GM23338 (cell line): Measurements from ENCODE around the gene TUBB3.

Experiments used
- EZH2 ChIP-seq: fragments of 200-600 bp; sonication (generic); IDR thresholded peaks from one replicate; pipeline ENCODE4 v1.8.0; 2017; ENCODE audit warnings: antibody characterized with exemption, mild to moderate bottlenecking, low read depth; ENCODE audit not compliant: unreplicated experiment
- POLR2AphosphoS5 ChIP-seq: IDR thresholded peaks from 2 replicates; pipeline ENCODE4 v1.6.1; 2016; ENCODE audit warnings: antibody characterized with exemption, low read depth
- STAT1 ChIP-seq: IDR thresholded peaks from one replicate; pipeline ENCODE4 v1.6.1; 2016; ENCODE audit warnings: antibody characterized with exemption; ENCODE audit not compliant: unreplicated experiment
- TF ChIP-seq, protein P1 (sequence below), 2 experiments: fragments of 200-600 bp in 1 of 2; sonication (generic) in 1 of 2; conservative IDR thresholded peaks; 2 replicates each; pipeline versions ENCODE4 v1.5.1 to v1.6.1; 2016 to 2017; ENCODE audit warnings: antibody characterized with exemption in 2 of 2, low read depth in 2 of 2, mild to moderate bottlenecking in 2 of 2, moderate library complexity in 1 of 2
- TF ChIP-seq, protein P2 (sequence below): IDR thresholded peaks from one replicate; pipeline ENCODE4 v1.6.1; 2018; ENCODE audit warnings: antibody characterized with exemption; ENCODE audit not compliant: unreplicated experiment
- TF ChIP-seq, protein P3 (sequence below): fragments of 250-450 bp; sonication (Bioruptor Pico); IDR thresholded peaks from 2 replicates; pipeline ENCODE4 v1.5.0; 2020; ENCODE audit warnings: mild to moderate bottlenecking, moderate library complexity

DNA sequence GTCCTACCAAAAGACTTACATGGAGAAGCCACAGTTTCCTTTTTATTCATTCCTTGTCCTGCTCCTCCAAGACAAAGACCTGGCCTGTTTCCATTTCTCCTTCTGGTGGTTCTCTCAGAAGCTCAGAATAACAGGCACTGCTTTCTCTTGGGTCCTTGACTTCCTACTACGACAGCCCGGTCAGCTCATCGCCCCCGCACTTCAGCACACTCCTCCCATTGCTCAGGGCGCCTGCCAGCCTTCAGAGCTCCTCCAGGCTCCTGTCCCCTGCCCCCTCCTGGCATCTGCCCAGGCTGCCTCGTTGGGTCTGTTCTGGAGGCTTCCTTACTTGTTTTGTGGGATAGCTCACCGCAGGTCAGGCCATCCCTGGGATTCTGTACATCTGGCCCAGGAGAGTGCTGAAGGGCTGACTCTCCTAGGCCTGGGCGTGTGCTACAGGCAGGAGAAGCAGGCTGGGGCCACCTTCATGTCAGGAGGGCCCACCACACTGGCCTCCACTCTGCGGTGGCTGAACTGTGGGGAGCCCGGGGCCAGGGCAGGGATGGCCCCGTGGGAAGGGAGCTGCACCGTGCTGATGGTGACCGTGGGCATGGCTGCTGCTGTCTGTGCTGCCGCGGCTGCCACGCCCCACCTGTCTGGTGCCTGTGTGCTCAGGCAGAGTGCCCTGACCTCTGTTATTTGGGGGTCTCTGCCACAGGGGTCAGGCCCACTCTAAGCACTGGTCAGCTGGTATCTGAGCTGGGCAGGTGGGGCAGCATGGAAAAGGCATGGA, 32.1 kb upstream of the TUBB3 start:
- TF ChIP-seq, protein P1, sequence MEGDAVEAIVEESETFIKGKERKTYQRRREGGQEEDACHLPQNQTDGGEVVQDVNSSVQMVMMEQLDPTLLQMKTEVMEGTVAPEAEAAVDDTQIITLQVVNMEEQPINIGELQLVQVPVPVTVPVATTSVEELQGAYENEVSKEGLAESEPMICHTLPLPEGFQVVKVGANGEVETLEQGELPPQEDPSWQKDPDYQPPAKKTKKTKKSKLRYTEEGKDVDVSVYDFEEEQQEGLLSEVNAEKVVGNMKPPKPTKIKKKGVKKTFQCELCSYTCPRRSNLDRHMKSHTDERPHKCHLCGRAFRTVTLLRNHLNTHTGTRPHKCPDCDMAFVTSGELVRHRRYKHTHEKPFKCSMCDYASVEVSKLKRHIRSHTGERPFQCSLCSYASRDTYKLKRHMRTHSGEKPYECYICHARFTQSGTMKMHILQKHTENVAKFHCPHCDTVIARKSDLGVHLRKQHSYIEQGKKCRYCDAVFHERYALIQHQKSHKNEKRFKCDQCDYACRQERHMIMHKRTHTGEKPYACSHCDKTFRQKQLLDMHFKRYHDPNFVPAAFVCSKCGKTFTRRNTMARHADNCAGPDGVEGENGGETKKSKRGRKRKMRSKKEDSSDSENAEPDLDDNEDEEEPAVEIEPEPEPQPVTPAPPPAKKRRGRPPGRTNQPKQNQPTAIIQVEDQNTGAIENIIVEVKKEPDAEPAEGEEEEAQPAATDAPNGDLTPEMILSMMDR (conservative IDR thresholded peaks at IDR 0.05; ENCODE audit: low read depth in 2 of 2), result no peak
- TF ChIP-seq EZH2 (no peak), STAT1 (no peak), POLR2AphosphoS5 (no peak)
- TF ChIP-seq, protein P2, sequence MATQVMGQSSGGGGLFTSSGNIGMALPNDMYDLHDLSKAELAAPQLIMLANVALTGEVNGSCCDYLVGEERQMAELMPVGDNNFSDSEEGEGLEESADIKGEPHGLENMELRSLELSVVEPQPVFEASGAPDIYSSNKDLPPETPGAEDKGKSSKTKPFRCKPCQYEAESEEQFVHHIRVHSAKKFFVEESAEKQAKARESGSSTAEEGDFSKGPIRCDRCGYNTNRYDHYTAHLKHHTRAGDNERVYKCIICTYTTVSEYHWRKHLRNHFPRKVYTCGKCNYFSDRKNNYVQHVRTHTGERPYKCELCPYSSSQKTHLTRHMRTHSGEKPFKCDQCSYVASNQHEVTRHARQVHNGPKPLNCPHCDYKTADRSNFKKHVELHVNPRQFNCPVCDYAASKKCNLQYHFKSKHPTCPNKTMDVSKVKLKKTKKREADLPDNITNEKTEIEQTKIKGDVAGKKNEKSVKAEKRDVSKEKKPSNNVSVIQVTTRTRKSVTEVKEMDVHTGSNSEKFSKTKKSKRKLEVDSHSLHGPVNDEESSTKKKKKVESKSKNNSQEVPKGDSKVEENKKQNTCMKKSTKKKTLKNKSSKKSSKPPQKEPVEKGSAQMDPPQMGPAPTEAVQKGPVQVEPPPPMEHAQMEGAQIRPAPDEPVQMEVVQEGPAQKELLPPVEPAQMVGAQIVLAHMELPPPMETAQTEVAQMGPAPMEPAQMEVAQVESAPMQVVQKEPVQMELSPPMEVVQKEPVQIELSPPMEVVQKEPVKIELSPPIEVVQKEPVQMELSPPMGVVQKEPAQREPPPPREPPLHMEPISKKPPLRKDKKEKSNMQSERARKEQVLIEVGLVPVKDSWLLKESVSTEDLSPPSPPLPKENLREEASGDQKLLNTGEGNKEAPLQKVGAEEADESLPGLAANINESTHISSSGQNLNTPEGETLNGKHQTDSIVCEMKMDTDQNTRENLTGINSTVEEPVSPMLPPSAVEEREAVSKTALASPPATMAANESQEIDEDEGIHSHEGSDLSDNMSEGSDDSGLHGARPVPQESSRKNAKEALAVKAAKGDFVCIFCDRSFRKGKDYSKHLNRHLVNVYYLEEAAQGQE, result no peak
- TF ChIP-seq, protein P3, sequence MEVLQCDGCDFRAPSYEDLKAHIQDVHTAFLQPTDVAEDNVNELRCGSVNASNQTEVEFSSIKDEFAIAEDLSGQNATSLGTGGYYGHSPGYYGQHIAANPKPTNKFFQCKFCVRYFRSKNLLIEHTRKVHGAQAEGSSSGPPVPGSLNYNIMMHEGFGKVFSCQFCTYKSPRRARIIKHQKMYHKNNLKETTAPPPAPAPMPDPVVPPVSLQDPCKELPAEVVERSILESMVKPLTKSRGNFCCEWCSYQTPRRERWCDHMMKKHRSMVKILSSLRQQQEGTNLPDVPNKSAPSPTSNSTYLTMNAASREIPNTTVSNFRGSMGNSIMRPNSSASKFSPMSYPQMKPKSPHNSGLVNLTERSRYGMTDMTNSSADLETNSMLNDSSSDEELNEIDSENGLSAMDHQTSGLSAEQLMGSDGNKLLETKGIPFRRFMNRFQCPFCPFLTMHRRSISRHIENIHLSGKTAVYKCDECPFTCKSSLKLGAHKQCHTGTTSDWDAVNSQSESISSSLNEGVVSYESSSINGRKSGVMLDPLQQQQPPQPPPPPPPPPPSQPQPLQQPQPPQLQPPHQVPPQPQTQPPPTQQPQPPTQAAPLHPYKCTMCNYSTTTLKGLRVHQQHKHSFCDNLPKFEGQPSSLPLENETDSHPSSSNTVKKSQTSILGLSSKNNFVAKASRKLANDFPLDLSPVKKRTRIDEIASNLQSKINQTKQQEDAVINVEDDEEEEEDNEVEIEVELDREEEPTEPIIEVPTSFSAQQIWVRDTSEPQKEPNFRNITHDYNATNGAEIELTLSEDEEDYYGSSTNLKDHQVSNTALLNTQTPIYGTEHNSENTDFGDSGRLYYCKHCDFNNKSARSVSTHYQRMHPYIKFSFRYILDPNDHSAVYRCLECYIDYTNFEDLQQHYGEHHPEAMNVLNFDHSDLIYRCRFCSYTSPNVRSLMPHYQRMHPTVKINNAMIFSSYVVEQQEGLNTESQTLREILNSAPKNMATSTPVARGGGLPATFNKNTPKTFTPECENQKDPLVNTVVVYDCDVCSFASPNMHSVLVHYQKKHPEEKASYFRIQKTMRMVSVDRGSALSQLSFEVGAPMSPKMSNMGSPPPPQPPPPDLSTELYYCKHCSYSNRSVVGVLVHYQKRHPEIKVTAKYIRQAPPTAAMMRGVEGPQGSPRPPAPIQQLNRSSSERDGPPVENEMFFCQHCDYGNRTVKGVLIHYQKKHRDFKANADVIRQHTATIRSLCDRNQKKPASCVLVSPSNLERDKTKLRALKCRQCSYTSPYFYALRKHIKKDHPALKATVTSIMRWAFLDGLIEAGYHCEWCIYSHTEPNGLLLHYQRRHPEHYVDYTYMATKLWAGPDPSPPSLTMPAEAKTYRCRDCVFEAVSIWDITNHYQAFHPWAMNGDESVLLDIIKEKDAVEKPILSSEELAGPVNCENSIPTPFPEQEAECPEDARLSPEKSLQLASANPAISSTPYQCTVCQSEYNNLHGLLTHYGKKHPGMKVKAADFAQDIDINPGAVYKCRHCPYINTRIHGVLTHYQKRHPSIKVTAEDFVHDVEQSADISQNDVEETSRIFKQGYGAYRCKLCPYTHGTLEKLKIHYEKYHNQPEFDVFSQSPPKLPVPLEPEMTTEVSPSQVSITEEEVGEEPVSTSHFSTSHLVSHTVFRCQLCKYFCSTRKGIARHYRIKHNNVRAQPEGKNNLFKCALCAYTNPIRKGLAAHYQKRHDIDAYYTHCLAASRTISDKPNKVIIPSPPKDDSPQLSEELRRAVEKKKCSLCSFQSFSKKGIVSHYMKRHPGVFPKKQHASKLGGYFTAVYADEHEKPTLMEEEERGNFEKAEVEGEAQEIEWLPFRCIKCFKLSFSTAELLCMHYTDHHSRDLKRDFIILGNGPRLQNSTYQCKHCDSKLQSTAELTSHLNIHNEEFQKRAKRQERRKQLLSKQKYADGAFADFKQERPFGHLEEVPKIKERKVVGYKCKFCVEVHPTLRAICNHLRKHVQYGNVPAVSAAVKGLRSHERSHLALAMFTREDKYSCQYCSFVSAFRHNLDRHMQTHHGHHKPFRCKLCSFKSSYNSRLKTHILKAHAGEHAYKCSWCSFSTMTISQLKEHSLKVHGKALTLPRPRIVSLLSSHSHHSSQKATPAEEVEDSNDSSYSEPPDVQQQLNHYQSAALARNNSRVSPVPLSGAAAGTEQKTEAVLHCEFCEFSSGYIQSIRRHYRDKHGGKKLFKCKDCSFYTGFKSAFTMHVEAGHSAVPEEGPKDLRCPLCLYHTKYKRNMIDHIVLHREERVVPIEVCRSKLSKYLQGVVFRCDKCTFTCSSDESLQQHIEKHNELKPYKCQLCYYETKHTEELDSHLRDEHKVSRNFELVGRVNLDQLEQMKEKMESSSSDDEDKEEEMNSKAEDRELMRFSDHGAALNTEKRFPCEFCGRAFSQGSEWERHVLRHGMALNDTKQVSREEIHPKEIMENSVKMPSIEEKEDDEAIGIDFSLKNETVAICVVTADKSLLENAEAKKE (CRISPR knock-in tag), result no peak
